Choroid plexus epithelial cell (primary cell): ENCODE data around the gene OR8S1.
"Not testable (repeated sequence)": the region's sequence is repeated elsewhere in the genome, so short reads cannot be mapped to it uniquely, and the experiment has no call there.

Source experiments
- DNase-seq: peaks from one replicate; pipeline ENCODE4 v3.0.0-alpha.2; 2010; ENCODE audit warnings: low read depth
- H3K4me3 ChIP-seq: 2 replicates; pipeline ENCODE4 v1.5.1; 2011; ENCODE audit warnings: low read depth, mild to moderate bottlenecking, control low read depth, low read length, moderate library complexity
- TF ChIP-seq, protein P1 (sequence below): conservative IDR thresholded peaks from 2 replicates; pipeline ENCODE4 v1.5.1; 2011; ENCODE audit warnings: low read depth, mild to moderate bottlenecking, control low read depth, inconsistent platforms, low read length, moderate library complexity

Gene OR8S1

DNA sequence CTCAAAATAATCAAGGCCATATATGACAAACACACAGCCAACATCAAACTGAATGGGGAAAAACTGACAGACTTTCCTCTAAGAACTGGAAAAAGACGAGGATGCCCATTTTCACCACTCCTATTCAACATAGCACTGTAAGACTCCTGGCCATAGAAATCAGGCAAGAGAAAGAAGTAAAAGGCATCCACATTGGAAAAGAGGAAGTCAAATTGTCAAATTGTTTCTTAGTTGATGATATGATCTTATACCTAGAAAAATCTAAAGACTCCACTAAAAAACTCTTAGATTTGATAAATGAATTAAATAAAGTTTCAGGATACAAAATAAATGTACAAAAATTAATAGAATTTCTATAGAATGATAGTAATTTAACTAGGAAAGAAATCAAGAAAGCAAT, 11.2 kb downstream of the OR8S1 start:
- TF ChIP-seq, protein P1, sequence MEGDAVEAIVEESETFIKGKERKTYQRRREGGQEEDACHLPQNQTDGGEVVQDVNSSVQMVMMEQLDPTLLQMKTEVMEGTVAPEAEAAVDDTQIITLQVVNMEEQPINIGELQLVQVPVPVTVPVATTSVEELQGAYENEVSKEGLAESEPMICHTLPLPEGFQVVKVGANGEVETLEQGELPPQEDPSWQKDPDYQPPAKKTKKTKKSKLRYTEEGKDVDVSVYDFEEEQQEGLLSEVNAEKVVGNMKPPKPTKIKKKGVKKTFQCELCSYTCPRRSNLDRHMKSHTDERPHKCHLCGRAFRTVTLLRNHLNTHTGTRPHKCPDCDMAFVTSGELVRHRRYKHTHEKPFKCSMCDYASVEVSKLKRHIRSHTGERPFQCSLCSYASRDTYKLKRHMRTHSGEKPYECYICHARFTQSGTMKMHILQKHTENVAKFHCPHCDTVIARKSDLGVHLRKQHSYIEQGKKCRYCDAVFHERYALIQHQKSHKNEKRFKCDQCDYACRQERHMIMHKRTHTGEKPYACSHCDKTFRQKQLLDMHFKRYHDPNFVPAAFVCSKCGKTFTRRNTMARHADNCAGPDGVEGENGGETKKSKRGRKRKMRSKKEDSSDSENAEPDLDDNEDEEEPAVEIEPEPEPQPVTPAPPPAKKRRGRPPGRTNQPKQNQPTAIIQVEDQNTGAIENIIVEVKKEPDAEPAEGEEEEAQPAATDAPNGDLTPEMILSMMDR: no peak
- DNase-seq: no peak

GRCh38 chr12:48542300-48542928, 17.0 kb downstream of the OR8S1 start:
- TF ChIP-seq, protein P1: peak; percentile 79
- peak; percentile 38 for DNase-seq

More for the DNA sequence above, 11.2 kb downstream of the OR8S1 start:
- H3K4me3 ChIP-seq: no peak overlapping the region

GRCh38 chr12:48545833-48546469, 20.5 kb downstream of the OR8S1 start:
- TF ChIP-seq, protein P1: no peak
- no peak overlapping the region for H3K4me3 ChIP-seq
- no peak for DNase-seq

More at GRCh38 chr12:48542300-48542928, 17.0 kb downstream of the OR8S1 start:
- H3K4me3 ChIP-seq: no peak overlapping the region

DNA sequence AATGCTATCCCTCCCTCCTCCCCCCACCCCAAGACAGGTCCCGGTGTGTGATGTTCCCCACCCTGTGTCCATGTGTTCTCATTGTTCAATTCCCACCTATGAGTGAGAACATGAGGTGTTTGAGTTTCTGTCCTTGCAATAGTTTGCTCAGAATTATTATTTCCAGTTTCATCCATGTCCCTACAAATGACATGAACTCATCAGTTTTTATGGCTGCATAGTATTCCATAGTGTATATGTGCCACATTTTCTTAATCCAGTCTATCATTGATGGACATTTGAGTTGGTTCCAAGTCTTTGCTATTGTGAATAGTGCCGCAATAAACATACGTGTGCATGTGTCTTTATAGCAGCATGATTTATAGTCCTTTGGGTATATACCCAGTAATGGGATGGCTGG, 21.6 kb downstream of the OR8S1 start:
- not testable (repeated sequence) for DNase-seq, H3K4me3 ChIP-seq

DNA sequence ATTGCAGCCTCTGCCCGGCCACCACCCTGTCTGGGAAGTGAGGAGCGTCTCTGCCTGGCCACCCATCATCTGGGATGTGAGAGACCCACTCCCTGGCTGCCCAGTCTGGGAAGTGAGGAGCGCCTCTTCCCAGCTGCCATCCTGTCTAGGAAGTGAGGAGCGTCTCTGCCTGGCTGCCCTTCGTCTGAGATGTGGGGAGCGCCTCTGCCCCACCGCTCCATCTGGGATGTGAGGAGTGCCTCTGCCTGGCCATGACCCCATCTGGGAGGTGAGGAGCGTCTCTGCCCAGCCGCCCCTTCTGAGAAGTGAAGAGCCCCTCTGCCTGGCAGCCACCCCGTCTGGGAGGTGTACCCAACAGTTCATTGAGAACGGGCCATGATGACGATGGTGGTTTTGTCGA, 26.2 kb downstream of the OR8S1 start:
- not testable (repeated sequence) for H3K4me3 ChIP-seq, DNase-seq

- not testable (repeated sequence) for H3K4me3 ChIP-seq, DNase-seq
These were observed 28.4 kb downstream of the OR8S1 start for GRCh38 chr12:48553666-48554343.

DNA sequence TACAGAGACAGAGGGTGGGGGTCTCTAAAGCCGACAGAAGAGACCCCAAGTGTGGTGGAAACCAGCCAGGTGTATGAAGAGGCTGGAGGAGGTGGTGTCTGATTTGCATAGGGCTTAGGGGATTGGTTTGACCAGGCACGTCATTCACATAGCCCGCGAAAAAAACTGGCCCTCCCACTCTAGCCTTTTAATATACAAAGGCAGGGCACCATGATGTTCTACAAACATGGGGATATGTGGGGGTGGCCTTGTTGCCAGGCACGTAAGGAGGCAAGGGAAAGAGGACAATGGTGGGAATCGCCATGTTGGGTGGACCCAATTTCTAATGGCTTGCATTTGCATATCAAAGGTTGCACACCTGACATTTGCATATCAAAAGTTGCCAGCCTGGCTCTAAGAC, 31.2 kb downstream of the OR8S1 start:
- no peak for DNase-seq
- no peak overlapping the region for H3K4me3 ChIP-seq
- TF ChIP-seq, protein P1: no peak

- TF ChIP-seq, protein P1: no peak
- no peak overlapping the region for H3K4me3 ChIP-seq
- no peak for DNase-seq
These were observed 32.5 kb downstream of the OR8S1 start for GRCh38 chr12:48557919-48558318.
